ENCODE data around the gene SMARCAL1. TPM values are rescaled to one million over a fixed set of nuclear protein-coding genes. Genes with fewer than 3 reads are reported as not detected.

The SMARCAL1 gene
- total and polyA plus RNA-seq, 3 donors from 2014 or later: 27.3 to 50.2 (median 39.1) TPM

DNA sequence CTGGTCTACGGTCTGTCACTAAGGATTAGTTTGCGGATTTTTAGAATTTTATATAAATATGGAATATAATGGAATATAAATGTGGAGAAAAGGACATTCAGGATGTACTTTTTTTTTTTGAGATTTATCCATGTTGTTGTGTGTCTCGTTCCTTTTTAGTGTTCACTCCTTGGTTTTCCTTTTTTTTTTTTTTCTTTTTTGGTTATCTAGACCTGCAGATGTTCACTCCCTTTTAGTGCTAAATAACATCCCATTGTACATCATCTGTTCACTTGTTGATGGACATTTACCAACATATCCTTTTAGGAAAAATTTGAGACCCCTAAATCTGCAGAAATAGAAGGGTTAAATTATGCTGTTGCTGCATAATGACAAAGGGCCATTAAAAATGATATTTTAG, 60.9 kb downstream of the SMARCAL1 start:
- intact Hi-C loops (cut with DNase I; ENCODE audit: low total_unique reads): no loop called here
- DNase-seq: no peak
- Histone ChIP-seq H3K27ac (no peak overlapping the region), H3K4me1 (no peaks in the 10 kb centered on the region), H3K4me3 (no peak overlapping the region), H3K27me3 (no peaks in the 10 kb centered on the region), H3K9me3 (no peaks in the 10 kb centered on the region), H3K36me3 (ENCODE audit: low read depth, missing control alignments) (no peaks in the 10 kb centered on the region)
- WGBS, 2 donors: 94 to 95% methylated on average over 3 of the region's 3 CpGs
- no peak for TF ChIP-seq POLR2A (IDR thresholded peaks at IDR 0.05)
- TF ChIP-seq, protein P1, sequence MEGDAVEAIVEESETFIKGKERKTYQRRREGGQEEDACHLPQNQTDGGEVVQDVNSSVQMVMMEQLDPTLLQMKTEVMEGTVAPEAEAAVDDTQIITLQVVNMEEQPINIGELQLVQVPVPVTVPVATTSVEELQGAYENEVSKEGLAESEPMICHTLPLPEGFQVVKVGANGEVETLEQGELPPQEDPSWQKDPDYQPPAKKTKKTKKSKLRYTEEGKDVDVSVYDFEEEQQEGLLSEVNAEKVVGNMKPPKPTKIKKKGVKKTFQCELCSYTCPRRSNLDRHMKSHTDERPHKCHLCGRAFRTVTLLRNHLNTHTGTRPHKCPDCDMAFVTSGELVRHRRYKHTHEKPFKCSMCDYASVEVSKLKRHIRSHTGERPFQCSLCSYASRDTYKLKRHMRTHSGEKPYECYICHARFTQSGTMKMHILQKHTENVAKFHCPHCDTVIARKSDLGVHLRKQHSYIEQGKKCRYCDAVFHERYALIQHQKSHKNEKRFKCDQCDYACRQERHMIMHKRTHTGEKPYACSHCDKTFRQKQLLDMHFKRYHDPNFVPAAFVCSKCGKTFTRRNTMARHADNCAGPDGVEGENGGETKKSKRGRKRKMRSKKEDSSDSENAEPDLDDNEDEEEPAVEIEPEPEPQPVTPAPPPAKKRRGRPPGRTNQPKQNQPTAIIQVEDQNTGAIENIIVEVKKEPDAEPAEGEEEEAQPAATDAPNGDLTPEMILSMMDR (IDR thresholded peaks at IDR 0.05): no peak

DNA sequence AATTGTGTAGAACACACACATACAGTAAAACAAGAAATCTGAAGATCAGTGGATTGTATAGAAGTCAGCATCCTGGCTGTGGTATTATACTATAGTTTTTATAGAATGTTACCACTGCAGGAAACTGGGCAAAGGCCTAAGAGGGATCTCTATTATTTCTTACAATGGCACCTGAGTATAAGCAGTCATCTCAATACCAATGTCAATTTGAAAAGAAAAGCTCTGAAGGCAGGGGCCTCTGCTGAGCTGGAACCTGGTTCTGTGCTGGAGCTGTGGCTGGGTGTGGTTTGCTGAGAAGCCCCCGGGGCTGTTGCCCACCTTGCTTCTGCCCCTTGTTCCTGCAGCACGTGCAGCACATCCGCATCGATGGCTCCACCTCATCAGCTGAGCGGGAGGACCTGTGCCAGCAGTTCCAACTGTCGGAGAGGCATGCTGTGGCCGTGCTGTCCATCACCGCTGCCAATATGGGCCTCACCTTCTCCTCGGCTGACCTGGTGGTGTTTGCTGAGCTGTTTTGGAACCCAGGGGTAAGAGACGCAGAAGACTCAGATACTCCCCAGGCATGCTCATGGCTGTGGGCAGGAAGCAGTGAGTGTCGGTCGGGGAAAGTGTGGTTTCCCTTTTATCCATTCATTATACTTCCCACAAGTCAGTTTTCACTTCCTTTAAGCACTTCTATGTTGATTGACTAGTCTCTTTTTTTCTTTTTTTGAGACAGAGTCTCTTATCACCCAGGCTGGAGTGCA, 62.8 kb downstream of the SMARCAL1 start:
- 86 to 87% methylated on average over 12 of the region's 12 CpGs for WGBS, 2 donors
- intact Hi-C loops (cut with DNase I; ENCODE audit: low total_unique reads): no loop called here
- no peaks in the 10 kb centered on the region for H3K9me3 ChIP-seq
- H3K27me3 ChIP-seq: no peaks in the 10 kb centered on the region
- no peaks in the 10 kb centered on the region for H3K36me3 ChIP-seq (ENCODE audit: low read depth, missing control alignments)
- TF ChIP-seq, protein P1 (IDR thresholded peaks at IDR 0.05): no peak
- no peak for TF ChIP-seq POLR2A (IDR thresholded peaks at IDR 0.05)
- H3K4me3 ChIP-seq: no peak overlapping the region
- peaks cover 7% of the 10 kb centered on the region for H3K4me1 ChIP-seq
- no peak for DNase-seq
- no peak overlapping the region for H3K27ac ChIP-seq

DNA sequence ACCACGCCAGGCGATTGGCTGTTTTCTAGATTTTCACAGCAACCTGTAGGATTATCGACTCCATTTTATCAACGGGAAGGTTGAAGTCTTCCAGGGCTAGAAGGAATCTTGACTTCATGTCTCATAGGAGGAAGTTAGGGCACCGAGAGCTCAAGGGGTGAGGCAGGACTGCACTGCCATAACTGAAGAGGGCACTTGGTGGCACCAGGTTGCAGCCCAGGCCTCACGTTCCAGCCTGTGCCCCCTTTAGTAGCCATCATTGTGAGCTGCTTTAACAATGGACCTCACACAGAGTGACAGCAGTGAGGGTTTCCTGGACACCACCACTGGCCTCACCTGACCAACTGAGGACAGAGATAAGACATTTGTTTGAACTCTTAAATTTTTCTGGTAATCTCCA, 63.5 kb downstream of the SMARCAL1 start:
- Histone ChIP-seq H3K27me3 (no peaks in the 10 kb centered on the region), H3K36me3 (ENCODE audit: low read depth, missing control alignments) (no peaks in the 10 kb centered on the region), H3K4me1 (peaks cover 7% of the 10 kb centered on the region), H3K27ac (no peak overlapping the region), H3K4me3 (no peak overlapping the region), H3K9me3 (no peaks in the 10 kb centered on the region)
- no peak for DNase-seq
- TF ChIP-seq POLR2A (IDR thresholded peaks at IDR 0.05): no peak
- TF ChIP-seq, protein P1 (IDR thresholded peaks at IDR 0.05): no peak
- intact Hi-C loops (cut with DNase I; ENCODE audit: low total_unique reads): no loop called here
- 80 to 92% methylated on average over 6 of the region's 6 CpGs for WGBS, 2 donors

DNA sequence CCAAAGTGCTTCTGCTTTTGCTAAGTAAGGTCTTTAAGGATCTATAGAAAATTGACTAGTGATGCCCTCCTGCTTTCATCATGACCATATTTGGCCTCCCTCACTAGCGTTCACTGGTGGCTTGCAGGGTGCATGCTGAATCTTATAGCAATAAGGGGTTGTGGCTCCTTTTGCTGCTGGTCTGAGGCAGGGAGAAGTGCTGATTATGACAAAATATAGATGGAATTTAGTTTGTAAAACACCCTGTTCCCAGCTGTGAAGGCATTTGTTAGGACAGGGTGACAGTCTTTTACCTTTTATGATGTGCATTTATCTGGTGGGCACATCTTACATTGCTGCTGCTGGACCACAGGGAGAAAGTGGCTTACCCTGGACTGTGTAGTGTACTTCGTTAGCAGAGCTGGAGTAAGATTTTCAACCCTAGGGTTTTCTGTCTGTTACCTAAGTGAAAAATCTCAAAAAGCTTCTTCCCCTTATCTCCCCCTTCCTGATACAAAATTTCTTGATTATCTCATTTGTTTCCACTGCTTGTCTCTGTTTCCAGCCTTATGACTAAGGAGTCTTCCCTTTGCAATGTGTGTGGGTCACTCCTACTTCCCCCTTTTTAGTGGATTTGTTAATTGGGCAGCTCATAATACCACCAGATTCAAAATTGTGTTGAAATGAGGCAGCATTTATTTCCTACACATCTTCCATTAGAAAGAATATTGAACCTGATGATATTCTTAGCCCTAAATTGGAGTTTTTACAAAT, 65.2 kb downstream of the SMARCAL1 start:
- H3K27ac ChIP-seq: peak overlapping the region in 1 of 2 donors; percentile 51

More for the DNA sequence above, 65.2 kb downstream of the SMARCAL1 start:
- H3K9me3 ChIP-seq: no peaks in the 10 kb centered on the region
- peaks cover 7% of the 10 kb centered on the region for H3K4me1 ChIP-seq
- no peak overlapping the region for H3K4me3 ChIP-seq
- intact Hi-C loops (cut with DNase I; ENCODE audit: low total_unique reads): no loop called here
- WGBS, 2 donors: 42% methylated on average over 2 of the region's 2 CpGs
- TF ChIP-seq, protein P1 (IDR thresholded peaks at IDR 0.05): no peak
- no peak for TF ChIP-seq POLR2A (IDR thresholded peaks at IDR 0.05)
- no peak for DNase-seq
- no peaks in the 10 kb centered on the region for H3K36me3 ChIP-seq (ENCODE audit: low read depth, missing control alignments)
- no peaks in the 10 kb centered on the region for H3K27me3 ChIP-seq
